Smooth muscle cell (in vitro differentiated cells): ENCODE data around the gene LMO7. TPM values are rescaled to one million over a fixed set of nuclear protein-coding genes. Genes with fewer than 3 reads are reported as not detected.

Source experiments
- DNase-seq: peaks from one replicate; lab custom pipeline; 2025; ENCODE audit not compliant: unreplicated experiment; lab: John Stamatoyannopoulos, UW
- H2AFZ ChIP-seq: fragments of 200-600 bp; sonication (generic); 2 replicates; pipeline ENCODE4 v1.6.0; 2016; ENCODE audit warnings: antibody characterized with exemption, low read depth, mild to moderate bottlenecking
- H3F3A ChIP-seq: fragments of 200-600 bp; sonication (generic); 2 replicates; pipeline ENCODE4 v1.6.0; 2017; ENCODE audit warnings: antibody characterized with exemption, low read depth
- H3K27ac ChIP-seq: fragments of 200-600 bp; sonication (generic); 2 replicates; pipeline ENCODE4 v1.5.1; 2016; ENCODE audit warnings: low read depth, mild to moderate bottlenecking
- H3K27me3 ChIP-seq: fragments of 200-600 bp; sonication (generic); 2 replicates; pipeline ENCODE4 v1.6.1; 2016; ENCODE audit warnings: low read depth, mild to moderate bottlenecking
- H3K36me3 ChIP-seq: fragments of 200-600 bp; sonication (generic); 2 replicates; pipeline ENCODE4 v1.5.1; 2016; ENCODE audit warnings: low read depth
- H3K4me1 ChIP-seq: fragments of 200-600 bp; sonication (generic); 2 replicates; pipeline ENCODE4 v1.5.1; 2016; ENCODE audit warnings: low read depth
- H3K4me2 ChIP-seq: fragments of 200-600 bp; sonication (generic); 2 replicates; pipeline ENCODE4 v1.6.0; 2016; ENCODE audit warnings: mild to moderate bottlenecking
- H3K4me3 ChIP-seq: fragments of 200-600 bp; sonication (generic); 2 replicates; pipeline ENCODE4 v1.5.1; 2016; ENCODE audit warnings: mild to moderate bottlenecking
- H3K79me2 ChIP-seq: fragments of 200-600 bp; sonication (generic); 2 replicates; pipeline ENCODE4 v1.6.0; 2016; ENCODE audit warnings: low read depth, mild to moderate bottlenecking
- H3K9ac ChIP-seq: fragments of 200-600 bp; sonication (generic); 2 replicates; pipeline ENCODE4 v1.6.0; 2016; ENCODE audit warnings: low read depth
- H3K9me3 ChIP-seq: fragments of 200-600 bp; sonication (generic); replicated peaks from 2 replicates; pipeline ENCODE4 v1.5.1; 2016; ENCODE audit warnings: low read depth
- H4K20me1 ChIP-seq: fragments of 200-600 bp; sonication (generic); 2 replicates; pipeline ENCODE4 v1.6.0; 2016; ENCODE audit warnings: low read depth
- CTCF ChIP-seq: fragments of 200-600 bp; sonication (generic); IDR thresholded peaks from 2 replicates; pipeline ENCODE4 v1.5.1; 2017; ENCODE audit warnings: borderline replicate concordance, mild to moderate bottlenecking, antibody characterized with exemption; ENCODE audit not compliant: insufficient read depth, poor library complexity, severe bottlenecking
- WGBS: methylation state at CpG from one replicate; pipeline ENCODE4 v1.1.7; 2016; ENCODE audit warnings: low lambda C conversion rate; 5-methylcytosine and 5-hydroxymethylcytosine counted together
- polyA plus RNA-seq: library from polyadenylated mRNA; unstranded; fragments of >200 nt; fragmentation: Nextera tagmentation; extraction: Ambion mirVana; gene quantifications from 2 replicates; pipeline ENCODE4 v1.2.1, GENCODE V29; 2016
- total RNA-seq: library from RNA; depleted of rRNA; stranded (reverse); fragments of >200 nt; gene quantifications from 2 replicates; pipeline ENCODE4 v1.2.3, GENCODE V29; 2014

The LMO7 gene
- total and polyA plus RNA-seq, 2 experiments from 2014 or later: 157 to 213 TPM

DNA sequence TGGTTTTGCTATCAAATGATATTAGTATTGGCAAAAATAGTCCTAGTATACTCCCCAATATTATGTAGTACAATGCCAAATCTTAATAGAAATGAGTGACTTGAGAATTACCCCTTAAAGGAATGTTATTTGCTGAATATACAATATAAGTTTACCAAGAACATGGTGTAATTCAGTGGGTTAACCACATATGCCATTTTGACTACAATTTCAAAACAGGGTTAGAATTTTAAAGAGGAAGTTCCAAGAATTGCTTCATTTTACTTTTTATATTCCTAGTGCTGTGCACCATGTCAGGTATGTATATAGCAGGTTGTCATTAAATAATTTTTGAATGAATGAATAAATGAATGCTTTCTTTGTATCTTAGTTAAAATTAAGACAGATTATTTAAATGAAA lies 66.3 kb downstream of the LMO7 start:
- H3K27me3 ChIP-seq: no peaks in the 10 kb centered on the region
- DNase-seq: no peak
- peaks cover 82% of the 10 kb centered on the region for H3K79me2 ChIP-seq
- peaks cover 15% of the 10 kb centered on the region for H3F3A ChIP-seq
- no peak overlapping the region for H2AFZ ChIP-seq
- H3K27ac ChIP-seq: peak overlapping the region; percentile 97
- H3K36me3 ChIP-seq: no peaks in the 10 kb centered on the region
- peaks cover 86% of the 10 kb centered on the region for H4K20me1 ChIP-seq
- H3K4me2 ChIP-seq: no peak overlapping the region
- TF ChIP-seq CTCF: no peak
- H3K9ac ChIP-seq: no peak overlapping the region
- no peaks in the 10 kb centered on the region for H3K9me3 ChIP-seq
- H3K4me3 ChIP-seq: no peak overlapping the region
- peaks cover 27% of the 10 kb centered on the region for H3K4me1 ChIP-seq

DNA sequence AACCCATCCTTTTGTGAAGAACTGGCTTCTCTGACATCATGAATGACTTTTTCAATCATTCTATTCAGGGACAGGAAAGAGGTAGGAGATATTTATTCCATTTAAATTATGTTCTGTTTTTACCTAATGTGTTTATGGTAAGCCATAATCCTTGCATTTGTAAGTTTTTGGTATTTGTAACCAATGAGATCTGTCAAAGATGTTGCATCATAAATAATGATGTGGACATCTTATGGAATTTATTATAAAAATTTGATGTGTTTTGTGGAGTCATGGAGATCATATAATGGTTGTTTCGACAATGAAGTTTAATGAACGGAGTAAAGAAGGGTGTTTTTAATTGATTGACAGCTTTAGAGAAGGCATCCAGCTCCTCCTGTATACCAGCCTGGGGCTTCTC lies 67.6 kb downstream of the LMO7 start:
- Histone ChIP-seq H3K4me1 (peaks cover 27% of the 10 kb centered on the region), H3K79me2 (peaks cover 81% of the 10 kb centered on the region), H3K4me2 (peak overlapping the region; percentile 79), H4K20me1 (peaks cover 90% of the 10 kb centered on the region), H3K9ac (peak overlapping the region; percentile 76), H3K27me3 (no peaks in the 10 kb centered on the region), H2AFZ (no peak overlapping the region), H3K9me3 (no peaks in the 10 kb centered on the region), H3K4me3 (no peak overlapping the region), H3F3A (peaks cover 15% of the 10 kb centered on the region), H3K27ac (peak overlapping the region; percentile 97), H3K36me3 (no peaks in the 10 kb centered on the region)
- DNase-seq: no peak
- 84% methylated on average over 2 of the region's 2 CpGs for WGBS
- no peak for TF ChIP-seq CTCF

- H3K9ac ChIP-seq: peak overlapping the region; percentile 76
- H3K27ac ChIP-seq: peak overlapping the region; percentile 97
Observed at GRCh38 chr13:75704194-75704926, 68.2 kb downstream of the LMO7 start.

More at GRCh38 chr13:75704194-75704926, 68.2 kb downstream of the LMO7 start:
- H3K9me3 ChIP-seq: no peaks in the 10 kb centered on the region
- H3K79me2 ChIP-seq: peaks cover 75% of the 10 kb centered on the region
- H3K4me3 ChIP-seq: peak overlapping the region; percentile 10
- H4K20me1 ChIP-seq: peaks cover 84% of the 10 kb centered on the region
- H3K4me2 ChIP-seq: peak overlapping the region; percentile 79
- 16% methylated on average over 7 of the region's 7 CpGs for WGBS
- no peaks in the 10 kb centered on the region for H3K36me3 ChIP-seq
- H3K27me3 ChIP-seq: no peaks in the 10 kb centered on the region
- TF ChIP-seq CTCF: no peak
- no peak for DNase-seq
- peaks cover 27% of the 10 kb centered on the region for H3K4me1 ChIP-seq
- H3F3A ChIP-seq: peaks cover 15% of the 10 kb centered on the region
- H2AFZ ChIP-seq: no peak overlapping the region
